Kidney tubule cell (primary cell): ENCODE data around the gene DPPA2.
"Not testable (repeated sequence)": the region's sequence is repeated elsewhere in the genome, so short reads cannot be mapped to it uniquely, and the experiment has no call there.

Source experiments
- DNase-seq: peaks from one replicate; pipeline ENCODE4 v3.0.0-alpha.2; 2018; ENCODE audit warnings: low spot score

Gene DPPA2

DNA sequence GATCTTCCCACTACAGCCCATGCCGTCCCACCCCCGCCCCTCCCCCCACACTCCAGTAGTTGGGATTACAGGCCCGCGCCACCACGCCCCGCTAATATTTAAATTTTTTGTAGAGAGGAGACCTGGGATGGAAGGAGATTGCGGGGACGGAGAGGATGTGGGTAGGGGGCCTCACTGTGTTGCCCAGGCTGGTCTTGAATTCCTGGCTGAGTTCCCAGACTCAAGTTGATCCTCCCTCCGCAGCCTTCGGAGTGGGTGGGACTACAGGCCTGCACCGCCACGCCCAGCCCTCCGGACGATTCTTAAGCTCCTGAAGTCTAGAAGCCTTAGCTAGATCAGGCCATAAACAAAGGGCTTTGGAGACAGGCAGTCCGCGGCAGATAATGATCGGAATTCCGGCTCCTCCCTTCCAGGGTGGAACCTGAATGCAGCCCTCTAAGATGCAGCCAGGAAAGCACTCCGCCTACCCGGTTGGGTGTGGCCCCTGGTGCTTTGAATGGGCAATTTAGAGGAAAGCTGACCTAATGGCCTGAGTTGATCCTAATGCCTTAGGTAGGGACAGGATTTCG, at the start of gene DPPA2:
TSS of gene DPPA2 (minus strand) at position 356 of the 569 bp plus-strand sequence. CDS start 1,975 bp downstream, outside the sequence.
- DNase-seq = no peak

GRCh38 chr3:109364088-109364487, 47.8 kb upstream of the DPPA2 start:
- DNase-seq = no peak

DNA sequence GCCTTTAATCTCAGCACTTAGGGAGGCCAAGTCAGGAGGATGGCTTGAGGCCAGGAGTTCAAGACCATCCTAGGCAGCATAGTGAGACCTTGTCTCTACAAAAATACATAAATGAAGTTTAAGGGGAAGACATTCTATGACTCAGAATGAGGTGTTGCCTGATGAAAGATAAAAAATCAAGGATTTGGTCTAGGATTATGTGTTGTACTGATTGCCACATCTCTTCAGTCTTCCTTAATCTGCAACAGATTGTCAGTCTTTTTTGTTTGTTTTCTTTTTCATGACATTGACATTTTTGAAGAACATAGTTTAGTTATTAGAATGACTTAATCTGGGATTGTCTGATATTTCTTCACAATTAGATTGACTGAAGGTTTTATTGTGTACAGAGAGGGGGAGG, 47.3 kb upstream of the DPPA2 start:
- DNase-seq = no peak

DNA sequence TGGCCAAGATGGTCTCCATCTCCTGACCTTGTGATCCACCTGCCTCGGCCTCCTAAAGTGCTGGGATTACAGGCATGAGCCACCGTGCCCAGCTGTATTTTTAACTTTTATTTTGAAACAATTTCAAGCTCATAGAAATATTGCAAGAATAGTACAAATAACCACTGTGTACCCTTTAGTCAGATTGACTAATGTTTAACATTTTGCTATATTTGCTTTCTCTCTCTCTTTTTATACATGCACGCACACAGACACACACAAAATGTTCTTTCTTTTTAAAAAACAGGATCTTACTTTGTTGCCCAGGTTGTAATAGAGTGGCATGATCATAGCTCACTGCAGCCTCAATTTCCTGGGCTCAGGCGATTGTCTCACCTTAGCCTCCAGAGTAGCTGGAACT, 46.5 kb upstream of the DPPA2 start:
- DNase-seq = no peak

DNA sequence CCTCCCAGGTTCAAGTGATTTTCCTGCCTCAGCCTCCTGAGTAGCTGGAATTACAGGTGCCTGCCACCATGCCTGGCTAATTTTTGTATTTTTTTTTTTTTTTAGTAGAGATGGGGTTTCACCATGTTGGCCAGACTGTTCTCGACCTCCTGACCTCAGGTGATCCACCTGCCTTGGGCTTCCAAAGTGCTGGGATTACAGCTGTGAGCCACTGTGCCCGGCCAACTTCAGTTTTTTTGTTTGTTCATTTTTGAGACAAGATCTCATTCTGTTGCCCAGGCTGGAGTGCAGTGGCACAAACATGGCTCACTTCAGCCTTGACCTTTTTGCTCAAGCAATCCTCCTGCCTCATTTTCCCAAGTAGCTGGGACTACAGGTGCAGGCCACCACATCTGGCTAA, 42.5 kb upstream of the DPPA2 start:
- not testable (repeated sequence) for DNase-seq

DNA sequence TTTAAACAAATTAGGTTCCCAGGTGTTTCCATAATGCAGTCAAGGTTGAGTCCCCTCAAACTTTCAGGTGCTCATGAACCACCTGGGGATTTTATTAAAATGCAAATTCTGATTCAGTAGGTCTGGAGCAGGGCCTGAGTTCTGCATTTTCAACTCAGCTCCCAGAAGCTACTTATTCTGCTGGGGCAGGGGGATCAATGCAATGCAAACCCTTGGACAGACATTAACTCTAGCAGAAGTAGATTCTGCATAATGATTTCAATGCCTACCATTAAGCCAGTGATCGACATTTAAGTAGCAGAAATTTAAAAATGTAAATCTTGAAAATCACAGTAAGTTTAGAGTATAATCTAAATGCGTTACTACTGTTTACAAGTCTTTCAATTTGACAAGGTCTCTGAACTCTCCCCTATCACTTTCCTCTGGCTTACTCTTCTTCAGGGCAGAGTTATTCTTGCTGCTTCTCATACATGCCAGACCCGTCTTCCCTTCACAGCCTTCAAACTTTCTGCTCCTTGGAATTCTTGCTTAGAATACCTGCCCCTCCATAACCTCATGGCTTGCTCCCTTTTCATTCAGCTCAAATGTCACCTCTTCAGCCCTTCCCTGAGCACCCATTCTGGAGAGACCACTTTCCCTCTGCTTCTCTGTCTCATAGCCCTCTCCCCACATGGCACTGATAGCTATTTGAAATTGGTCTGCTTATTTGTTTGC, 40.3 kb upstream of the DPPA2 start:
- DNase-seq = no peak

DNA sequence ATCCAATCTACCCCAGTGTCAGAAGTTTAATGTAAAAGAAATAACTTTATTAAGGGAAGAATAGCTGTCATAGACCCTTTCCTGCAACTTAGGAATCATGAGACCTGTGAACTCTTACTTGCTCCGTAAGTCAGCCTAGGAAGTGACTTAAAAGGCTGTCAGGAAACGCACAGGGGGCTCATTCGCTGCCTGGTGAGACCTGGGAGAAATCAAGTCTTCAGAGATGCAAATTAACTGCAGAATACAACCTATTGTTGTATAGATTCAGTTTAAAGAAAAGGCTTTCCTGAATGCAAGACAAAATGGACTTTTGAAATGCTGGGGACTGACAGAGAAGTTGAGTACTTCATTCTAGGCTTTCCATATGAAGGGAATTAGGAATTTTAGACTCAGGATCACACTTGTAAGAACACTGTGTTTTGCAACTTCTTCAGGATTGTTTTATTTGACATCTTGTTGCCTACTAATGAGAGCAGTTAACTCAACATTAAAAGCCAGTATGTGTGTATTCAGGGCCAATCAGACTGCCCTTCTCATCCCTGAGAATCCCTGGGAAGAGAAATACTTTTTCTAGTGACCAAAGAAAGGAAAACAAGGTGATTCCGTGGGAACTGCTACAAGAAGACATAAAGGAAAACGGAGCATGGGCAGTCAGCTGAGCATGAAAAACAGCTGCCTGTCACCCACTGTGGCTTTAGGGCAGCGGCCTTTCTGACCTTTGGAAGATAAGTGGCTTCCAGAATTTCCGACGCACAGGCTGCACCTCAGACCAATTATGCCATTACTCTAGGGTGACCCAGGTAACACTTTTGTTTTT, 39.5 kb upstream of the DPPA2 start:
- peak; percentile 21 for DNase-seq

- DNase-seq = no peak
Observed at GRCh38 chr3:109353057-109353456, 36.7 kb upstream of the DPPA2 start.

- DNase-seq = no peak
Observed at GRCh38 chr3:109351231-109351630, 34.9 kb upstream of the DPPA2 start.

- DNase-seq = peak; percentile 50
Observed at GRCh38 chr3:109346770-109347295, 30.5 kb upstream of the DPPA2 start.

- no peak for DNase-seq
Observed at GRCh38 chr3:109346099-109346498, 29.8 kb upstream of the DPPA2 start.

- DNase-seq = no peak
Observed at GRCh38 chr3:109339714-109340648, 23.7 kb upstream of the DPPA2 start.

DNA sequence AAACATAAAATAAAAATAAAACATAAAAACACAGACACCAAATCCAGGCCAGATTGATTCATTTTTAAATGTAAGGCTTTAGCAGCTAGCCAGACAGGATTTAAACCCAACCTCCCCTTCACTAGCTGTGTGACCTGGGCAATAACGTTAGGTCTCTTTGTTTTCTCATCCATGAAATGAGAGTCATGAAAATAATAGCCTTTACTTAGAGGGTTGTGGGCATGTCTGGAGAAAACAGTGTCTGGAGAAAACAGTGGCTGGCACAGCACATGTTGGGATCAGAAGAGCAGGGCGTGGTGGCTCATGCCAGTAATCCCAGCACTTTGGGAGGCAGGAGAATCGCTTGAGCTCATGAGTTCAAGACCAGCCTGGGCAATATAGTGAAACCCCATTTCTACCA, 22.9 kb upstream of the DPPA2 start:
- peak; percentile 14 for DNase-seq

GRCh38 chr3:109338322-109338721, 22.0 kb upstream of the DPPA2 start:
- no peak for DNase-seq

DNA sequence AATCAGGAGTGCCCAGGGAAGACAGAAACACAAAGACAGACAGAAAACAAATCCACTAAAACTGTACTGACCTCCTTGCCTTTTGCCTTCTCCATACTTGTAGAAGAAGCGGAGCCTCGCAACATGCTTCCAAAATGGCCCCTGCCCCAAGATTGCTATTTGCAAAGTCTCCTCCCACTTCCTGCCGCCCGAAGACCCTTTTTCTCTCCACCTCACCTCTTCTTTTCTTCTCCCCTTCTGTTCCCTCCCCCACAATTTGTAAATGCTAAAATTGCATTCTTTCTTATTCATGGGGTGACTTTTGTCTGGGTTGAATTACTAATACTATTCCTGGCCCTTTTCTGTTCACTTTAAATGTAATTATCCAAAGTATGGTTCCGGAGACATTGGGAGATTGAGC, 21.1 kb upstream of the DPPA2 start, which contains the start of gene DPPA4:
TSS of gene DPPA4 (minus strand) at position 154 of the 400 bp plus-strand sequence. CDS start at position 125, 29 bp downstream.
- no peak for DNase-seq

DNA sequence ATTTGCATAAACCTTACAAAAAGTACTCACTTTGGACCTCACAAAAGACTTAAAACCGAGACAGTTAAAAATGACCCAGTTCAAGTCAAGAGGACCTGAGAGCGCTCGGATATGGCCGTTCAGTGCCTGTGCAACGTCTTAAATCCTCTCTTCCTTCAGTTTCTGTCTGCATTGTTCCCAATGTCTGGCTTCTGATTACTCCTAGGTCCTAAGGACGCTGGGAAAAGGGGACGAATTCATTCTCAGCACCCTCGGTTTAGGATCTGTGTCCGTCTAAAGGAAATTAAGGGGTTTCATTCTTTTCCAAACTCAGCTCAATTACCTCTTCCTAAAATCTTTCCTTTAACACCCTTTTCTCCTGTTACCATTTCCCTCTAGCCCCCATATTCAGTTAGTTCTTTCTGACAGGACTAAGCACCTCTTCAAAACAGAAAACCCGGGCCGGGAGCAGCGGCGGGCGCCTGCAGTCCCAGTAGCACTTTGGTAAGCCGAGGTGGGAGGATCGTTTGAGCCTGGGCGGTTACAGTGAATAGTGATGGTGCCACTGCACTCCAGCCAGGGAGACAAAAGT, 20.1 kb upstream of the DPPA2 start:
- DNase-seq = no peak

GRCh38 chr3:109334572-109334971, 18.3 kb upstream of the DPPA2 start:
- DNase-seq = no peak

DNA sequence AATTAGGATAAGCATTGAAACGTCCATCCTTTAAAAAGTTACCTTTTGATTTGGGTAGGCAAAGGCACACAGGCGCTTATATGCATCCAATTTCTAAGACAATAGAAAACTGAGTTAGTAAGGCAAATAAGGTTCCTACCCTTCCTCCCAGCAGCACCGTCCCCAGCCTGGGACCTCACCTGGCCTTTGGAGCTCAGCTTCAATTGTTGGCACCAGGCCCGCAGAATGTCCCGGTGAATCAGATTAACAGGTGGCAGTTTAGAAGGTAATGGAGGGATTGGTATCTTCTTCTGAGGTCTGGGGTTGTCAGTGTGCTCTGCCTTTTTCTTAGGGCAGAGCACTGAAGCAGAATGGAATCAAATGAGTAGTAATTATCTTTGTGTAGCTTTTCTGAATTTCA, 15.4 kb upstream of the DPPA2 start:
- DNase-seq = no peak

- no peak for DNase-seq
Observed at GRCh38 chr3:109330405-109330804, 14.1 kb upstream of the DPPA2 start.

DNA sequence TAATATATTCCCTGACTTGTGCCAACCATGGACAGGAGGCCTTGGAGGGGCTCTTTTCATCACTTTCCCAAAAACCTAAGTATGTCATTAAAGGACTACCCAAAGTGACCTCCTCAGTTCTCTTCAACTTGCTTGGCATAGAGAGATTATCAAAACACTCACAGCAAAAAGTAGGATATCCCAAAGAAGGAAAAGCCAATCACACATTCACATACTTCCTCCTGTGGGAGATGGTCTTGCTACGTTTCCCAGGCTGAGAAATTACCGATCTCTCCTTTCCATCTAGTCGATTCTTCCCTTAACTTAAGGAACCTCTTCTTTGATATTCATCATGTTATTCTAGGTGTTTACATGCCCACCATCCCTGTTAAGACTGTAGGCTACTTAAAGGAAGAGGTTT, 11.9 kb upstream of the DPPA2 start:
- no peak for DNase-seq

DNA sequence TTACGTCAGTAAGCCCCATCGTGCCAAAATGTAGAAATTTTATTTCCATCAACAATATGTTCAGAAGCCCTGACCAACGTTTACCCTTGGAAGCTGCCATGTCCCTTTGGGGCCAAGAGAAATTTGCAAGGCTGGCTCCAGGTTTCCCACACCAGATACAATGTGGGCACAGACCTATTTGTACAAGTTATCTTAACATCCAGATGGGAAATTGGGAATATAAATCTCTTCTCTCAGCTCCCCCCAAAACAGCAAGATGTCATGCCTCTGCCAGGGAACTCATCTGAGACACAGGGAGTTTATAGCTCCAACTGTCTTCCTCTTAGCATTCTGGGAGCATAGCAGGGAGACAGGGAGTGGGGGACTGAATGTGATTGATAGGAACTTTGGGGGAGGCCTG, 9.3 kb upstream of the DPPA2 start:
- no peak for DNase-seq
